ENCODE measurements around the gene UBAC2.

DNA sequence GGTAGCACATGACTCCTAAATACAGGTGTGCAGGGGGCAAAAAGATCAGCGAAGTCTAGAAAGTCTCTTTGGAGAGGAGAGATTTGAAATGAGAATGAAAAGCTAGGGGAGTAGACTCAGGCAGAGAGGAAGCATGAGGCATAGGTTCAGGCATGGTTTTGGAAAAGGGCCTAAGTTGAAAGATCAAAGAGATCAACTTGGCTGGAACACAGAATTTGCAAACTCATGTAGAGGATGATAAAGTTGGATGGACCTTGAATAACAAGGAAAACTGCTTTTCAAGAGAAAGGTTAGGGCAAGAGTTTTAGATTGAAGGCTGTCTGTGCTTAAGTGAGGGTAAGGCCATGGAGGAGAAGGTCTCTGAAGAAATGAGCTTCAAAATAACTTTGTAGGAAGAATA, 47.4 kb upstream of the UBAC2 start:
- TF ChIP-seq, protein P1, sequence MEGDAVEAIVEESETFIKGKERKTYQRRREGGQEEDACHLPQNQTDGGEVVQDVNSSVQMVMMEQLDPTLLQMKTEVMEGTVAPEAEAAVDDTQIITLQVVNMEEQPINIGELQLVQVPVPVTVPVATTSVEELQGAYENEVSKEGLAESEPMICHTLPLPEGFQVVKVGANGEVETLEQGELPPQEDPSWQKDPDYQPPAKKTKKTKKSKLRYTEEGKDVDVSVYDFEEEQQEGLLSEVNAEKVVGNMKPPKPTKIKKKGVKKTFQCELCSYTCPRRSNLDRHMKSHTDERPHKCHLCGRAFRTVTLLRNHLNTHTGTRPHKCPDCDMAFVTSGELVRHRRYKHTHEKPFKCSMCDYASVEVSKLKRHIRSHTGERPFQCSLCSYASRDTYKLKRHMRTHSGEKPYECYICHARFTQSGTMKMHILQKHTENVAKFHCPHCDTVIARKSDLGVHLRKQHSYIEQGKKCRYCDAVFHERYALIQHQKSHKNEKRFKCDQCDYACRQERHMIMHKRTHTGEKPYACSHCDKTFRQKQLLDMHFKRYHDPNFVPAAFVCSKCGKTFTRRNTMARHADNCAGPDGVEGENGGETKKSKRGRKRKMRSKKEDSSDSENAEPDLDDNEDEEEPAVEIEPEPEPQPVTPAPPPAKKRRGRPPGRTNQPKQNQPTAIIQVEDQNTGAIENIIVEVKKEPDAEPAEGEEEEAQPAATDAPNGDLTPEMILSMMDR (IDR thresholded peaks at IDR 0.05; ENCODE audit: borderline replicate concordance, extremely low read depth, low read length, poor library complexity, severe bottlenecking), result no peak
- no peak for TF ChIP-seq EZH2 (IDR thresholded peaks at IDR 0.05; ENCODE audit: borderline replicate concordance, low read depth, low read length, severe bottlenecking)

All from DND-41 (cell line).